Transverse colon (tissue), 4 donors: ENCODE results near the gene FBXO3. TPM values are rescaled to one million over a fixed set of nuclear protein-coding genes. Genes with fewer than 3 reads are reported as not detected.

Experiments
- DNase-seq: peaks from one replicate; pipeline ENCODE4 v3.0.0-alpha.2; 2019
- H3K27ac ChIP-seq, 4 donors: fragments of 200-600 bp; sonication (generic); 2 replicates each; pipeline ENCODE4 v1.5.1; 2016 to 2018; ENCODE audit warnings: inconsistent platforms in 4 of 4
- H3K27me3 ChIP-seq: fragments of 200-600 bp; sonication (generic); 2 replicates; pipeline ENCODE4 v1.5.1; 2017; ENCODE audit warnings: inconsistent platforms
- H3K36me3 ChIP-seq, 4 donors: fragments of 200-600 bp; sonication (generic); 2 replicates each; pipeline ENCODE4 v1.5.1; 2017 to 2019; ENCODE audit warnings: inconsistent platforms in 4 of 4
- H3K4me1 ChIP-seq, 4 donors: fragments of 200-600 bp; sonication (generic); 2 replicates each; pipeline ENCODE4 v1.5.1; 2017 to 2020; ENCODE audit warnings: inconsistent platforms in 4 of 4
- H3K4me3 ChIP-seq, 4 donors: fragments of 200-600 bp; sonication (generic); 1 replicate in 1 of 4; 2 replicates in 3 of 4; pipeline versions ENCODE4 v1.5.1 to v1.6.1; 2017 to 2019; ENCODE audit warnings: inconsistent platforms in 4 of 4
- H3K9me3 ChIP-seq, 2 donors: fragments of 200-600 bp; sonication (generic); 2 replicates each; pipeline ENCODE4 v1.5.1; 2017 to 2019; ENCODE audit warnings: inconsistent platforms in 2 of 2
- CTCF ChIP-seq, 5 experiments: fragments of 200-600 bp in 3 of 5; fragments of 450-650 bp in 2 of 5; sonication (generic) in 3 of 5; IDR thresholded peaks; 1 replicate in 2 of 5; 2 replicates in 3 of 5; pipeline ENCODE4 v1.5.1; 2016 to 2017; ENCODE audit warnings: antibody characterized with exemption in 5 of 5, inconsistent platforms in 3 of 5, mild to moderate bottlenecking in 2 of 5, moderate library complexity in 1 of 5
- EP300 ChIP-seq: sonication (generic); formaldehyde crosslinking; IDR thresholded peaks from one replicate; pipeline ENCODE4 v1.6.1; 2017; ENCODE audit warnings: antibody characterized with exemption, low read depth
- POLR2A ChIP-seq: fragments of 450-650 bp; IDR thresholded peaks from one replicate; pipeline ENCODE4 v1.6.1; 2016; ENCODE audit warnings: antibody characterized with exemption, mild to moderate bottlenecking, moderate library complexity
- POLR2AphosphoS5 ChIP-seq, 3 donors: sonication (generic); formaldehyde crosslinking; IDR thresholded peaks; one replicate each; pipeline ENCODE4 v1.6.1; 2016; ENCODE audit warnings: antibody characterized with exemption in 3 of 3
- WGBS, 2 donors: methylation state at CpG; one replicate each; pipeline ENCODE4 v1.1.5; 2018; ENCODE audit warnings: low coverage in 1 of 2; 5-methylcytosine and 5-hydroxymethylcytosine counted together
- in situ Hi-C, 4 donors: fragments of 200-750 bp; cut with MboI; loops; one replicate each; pipeline versions ENCODE4 v1.15.0 to v1.15.1; 2017; ENCODE audit warnings: low sequenced_read_pairs in 3 of 4, low pct_ligation_motif_present in 1 of 4, low pct_unique_long_range_greater_than_20kb in 1 of 4
- intact Hi-C: fragments of 100-400 bp; cut with DNase I; formaldehyde crosslinking; loops from one replicate; pipeline ENCODE4 v1.15.1; 2023; ENCODE audit warnings: low total_unique reads
- total RNA-seq, 4 donors: library from RNA; depleted of rRNA; stranded (reverse); fragments of >200 nt; gene quantifications; one replicate each; pipeline ENCODE4 v1.1.0, GENCODE V29; 2016

Gene FBXO3
- total RNA-seq, 4 donors from 2014 or later = 9.0 to 48.5 (median 30.7) TPM

GRCh38 chr11:33778675-33779074, 4.4 kb upstream of the FBXO3 start:
- H3K4me1 ChIP-seq = peaks cover 10 to 17% (median 16%) of the 10 kb centered on the region in 4 donors
- H3K27ac ChIP-seq = no peak overlapping the region
- no peak for DNase-seq
- H3K27me3 ChIP-seq = peaks cover 36% of the 10 kb centered on the region
- 55 to 66% methylated on average over 3 to 5 of the region's 5 CpGs for whole genome bisulfite sequencing, 2 donors
- in situ Hi-C loops (no loop called here), intact Hi-C loops (no loop called here)
- H3K4me3 ChIP-seq = no peak overlapping the region
- H3K9me3 ChIP-seq = no peaks in the 10 kb centered on the region
- H3K36me3 ChIP-seq = no peaks in the 10 kb centered on the region
- TF ChIP-seq CTCF (IDR thresholded peaks at IDR 0.05) (no peak), POLR2A (no peak), POLR2AphosphoS5 (IDR thresholded peaks at IDR 0.05) (no peak), EP300 (no peak)

GRCh38 chr11:33777906-33778305, 3.6 kb upstream of the FBXO3 start:
- Histone ChIP-seq H3K9me3 (no peaks in the 10 kb centered on the region), H3K4me3 (no peak overlapping the region), H3K4me1 (peaks cover 13 to 25% (median 23%) of the 10 kb centered on the region in 4 donors), H3K36me3 (no peaks in the 10 kb centered on the region), H3K27ac (no peak overlapping the region), H3K27me3 (peaks cover 29% of the 10 kb centered on the region)
- 77 to 84% methylated on average over 6 to 9 of the region's 9 CpGs for WGBS, 2 donors
- DNase-seq = no peak
- intact Hi-C loops = loop anchor here (2.0 kb wide), 1 partner anchor 73 kb away; no protein-coding TSS in a partner anchor
- in situ Hi-C loops = no loop called here
- TF ChIP-seq EP300 (no peak), POLR2AphosphoS5 (IDR thresholded peaks at IDR 0.05) (no peak), CTCF (IDR thresholded peaks at IDR 0.05) (no peak), POLR2A (no peak)

- 21 to 22% methylated on average over 1 of the region's 1 CpG for WGBS, 2 donors
- Histone ChIP-seq H3K36me3 (no peaks in the 10 kb centered on the region), H3K9me3 (no peaks in the 10 kb centered on the region), H3K27ac (peak overlapping the region in 3 of 4 donors; percentile 83 to 88 (median 86)), H3K4me3 (no peak overlapping the region), H3K4me1 (peaks cover 14 to 34% (median 28%) of the 10 kb centered on the region in 4 donors), H3K27me3 (peaks cover 29% of the 10 kb centered on the region)
- in situ Hi-C loops = no loop called here
- TF ChIP-seq POLR2AphosphoS5 (IDR thresholded peaks at IDR 0.05) = no peak
- no peak for TF ChIP-seq CTCF (IDR thresholded peaks at IDR 0.05)
- no peak for TF ChIP-seq POLR2A
- TF ChIP-seq EP300 = no peak
- DNase-seq = no peak
- intact Hi-C loops = loop anchor here (2.0 kb wide), 2 partner anchors 71 to 79 kb away; no protein-coding TSS in a partner anchor
These were observed 1.6 kb upstream of the FBXO3 start for GRCh38 chr11:33775832-33776470.

GRCh38 chr11:33775467-33775807, 1.1 kb upstream of the FBXO3 start:
- WGBS, 2 donors = 62 to 80% methylated on average over 7 of the region's 7 CpGs
- in situ Hi-C loops = no loop called here
- peaks cover 29% of the 10 kb centered on the region for H3K27me3 ChIP-seq
- peak overlapping the region in 3 of 4 donors; percentile 83 to 88 (median 86) for H3K27ac ChIP-seq
- intact Hi-C loops = loop anchor here (2.0 kb wide), 1 partner anchor 79 kb away; no protein-coding TSS in a partner anchor
- no peak for DNase-seq
- peaks cover 14 to 34% (median 28%) of the 10 kb centered on the region in 4 donors for H3K4me1 ChIP-seq
- H3K4me3 ChIP-seq = no peak overlapping the region
- H3K36me3 ChIP-seq = peaks cover 0 to 1% (median 0%) of the 10 kb centered on the region in 4 donors
- H3K9me3 ChIP-seq = no peaks in the 10 kb centered on the region
- TF ChIP-seq POLR2AphosphoS5 (IDR thresholded peaks at IDR 0.05) (no peak), POLR2A (no peak), CTCF (IDR thresholded peaks at IDR 0.05) (no peak), EP300 (no peak)
